NCI-H2081 treated with DMSO at 0.1 percent for 48 hours (cell line): ENCODE measurements around the gene GMDS.

Source experiments
- DNase-seq: peaks from one replicate; lab custom pipeline; 2025; lab: John Stamatoyannopoulos, UW

GMDS gene

GRCh38 chr6:1612974-1613306, 632.5 kb downstream of the GMDS start:
- DNase-seq, result no peak

GRCh38 chr6:1612299-1612973, 633.0 kb downstream of the GMDS start:
- no peak for DNase-seq

- DNase-seq, result no peak
These were observed 633.7 kb downstream of the GMDS start for GRCh38 chr6:1611572-1612298.

- DNase-seq, result no peak
These were observed 634.2 kb downstream of the GMDS start for GRCh38 chr6:1611322-1611571.

- no peak for DNase-seq
These were observed 634.7 kb downstream of the GMDS start for GRCh38 chr6:1610497-1611321.

- DNase-seq, result no peak
These were observed 635.5 kb downstream of the GMDS start, which contains the start of gene FOXC1 for GRCh38 chr6:1609648-1610496. FOXC1 (plus strand) TSS chr6:1609915; CDS start chr6:1610446, 531 bp downstream.

- no peak for DNase-seq
These were observed 636.3 kb downstream of the GMDS start for GRCh38 chr6:1609041-1609647.

- no peak for DNase-seq
These were observed 637.0 kb downstream of the GMDS start for GRCh38 chr6:1608222-1609040.

GRCh38 chr6:1607516-1608221, 637.7 kb downstream of the GMDS start:
- DNase-seq, result no peak

- DNase-seq, result no peak
These were observed 638.5 kb downstream of the GMDS start for GRCh38 chr6:1606780-1607515.

- no peak for DNase-seq
These were observed 639.3 kb downstream of the GMDS start for GRCh38 chr6:1605893-1606779.

- DNase-seq, result no peak
These were observed 640.2 kb downstream of the GMDS start for GRCh38 chr6:1605004-1605892.

GRCh38 chr6:1604158-1605003, 641.0 kb downstream of the GMDS start:
- DNase-seq, result no peak

- no peak for DNase-seq
These were observed 641.7 kb downstream of the GMDS start for GRCh38 chr6:1603708-1604107.

- no peak for DNase-seq
These were observed 643.2 kb downstream of the GMDS start for GRCh38 chr6:1602049-1602713.
